ENCODE results near the gene MGAT5B.

Gene MGAT5B

DNA sequence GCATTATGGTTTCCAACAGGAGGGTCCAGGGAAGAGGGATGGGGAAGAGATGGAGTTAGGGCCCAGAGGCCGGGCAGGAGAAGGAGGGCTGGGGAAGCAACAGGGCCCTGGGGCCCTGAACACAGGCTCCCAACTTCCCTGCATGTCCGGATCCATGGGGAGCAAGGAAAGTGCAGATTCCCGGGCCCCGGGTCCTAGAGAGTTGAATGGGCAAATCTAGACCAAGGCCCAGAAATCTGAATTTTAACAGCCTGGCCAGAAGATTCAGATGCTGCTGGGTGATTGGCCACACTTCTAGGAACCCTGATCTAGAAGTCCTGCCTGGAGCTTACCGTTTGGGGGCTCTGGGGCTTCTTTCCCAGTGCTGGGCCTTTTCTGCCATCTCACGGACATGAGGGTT, 13.2 kb downstream of the MGAT5B start:
- DNase-seq, result no peak

DNA sequence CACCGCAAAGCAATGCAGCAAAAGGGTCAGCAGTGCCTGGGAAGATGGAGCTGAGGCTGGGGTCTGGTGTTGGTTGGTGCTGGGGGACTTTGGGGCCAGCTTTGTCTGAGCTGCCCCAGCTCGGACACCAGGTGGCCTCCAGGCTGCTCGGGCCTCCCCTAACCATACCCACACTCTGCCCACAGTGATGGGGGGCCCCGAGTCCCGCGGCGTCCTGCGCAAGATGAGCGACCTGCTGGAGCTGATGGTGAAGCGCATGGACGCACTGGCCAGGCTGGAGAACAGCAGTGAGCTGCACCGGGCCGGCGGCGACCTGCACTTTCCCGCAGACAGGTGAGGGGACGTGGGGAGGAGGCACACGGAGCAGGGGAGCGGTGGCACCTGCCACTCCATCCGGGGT, 13.8 kb downstream of the MGAT5B start:
- DNase-seq, result no peak

DNA sequence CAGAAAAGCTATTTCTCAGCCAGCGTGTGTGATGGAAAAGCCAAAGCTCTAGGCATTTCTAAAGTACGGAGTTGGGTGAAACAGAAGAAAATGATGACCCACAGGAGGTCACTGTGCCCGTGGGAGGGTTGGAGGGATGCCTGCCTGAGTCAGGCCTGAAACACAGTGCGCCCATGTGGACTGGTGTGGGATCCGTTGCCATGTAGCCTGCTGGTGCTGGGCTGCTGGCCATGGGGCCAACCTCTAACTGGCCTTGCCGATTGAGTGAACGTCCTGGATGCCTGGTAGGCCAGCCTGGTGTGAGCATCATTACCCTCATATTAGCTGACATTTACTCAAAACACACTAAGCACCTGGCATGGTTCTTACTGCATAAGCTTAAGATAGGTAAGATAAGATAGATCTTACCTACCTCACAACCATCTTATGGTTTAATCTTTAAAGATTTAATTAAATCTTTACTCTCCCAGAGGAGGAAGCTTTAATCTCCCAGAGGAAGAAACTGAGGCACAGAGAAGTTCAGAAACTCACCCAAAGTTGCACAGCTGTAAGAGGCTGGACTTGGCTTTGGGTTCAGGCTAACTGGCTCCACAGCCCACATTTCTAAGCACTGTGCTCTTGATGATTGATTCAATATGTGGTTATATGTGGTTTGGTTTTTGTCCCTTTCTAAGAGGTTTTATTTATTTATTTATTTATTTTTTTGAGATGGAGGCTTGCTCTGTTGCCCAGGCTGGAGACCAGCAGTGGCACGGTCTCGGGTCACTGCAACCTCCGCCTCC, 15.7 kb downstream of the MGAT5B start:
- DNase-seq, result no peak

DNA sequence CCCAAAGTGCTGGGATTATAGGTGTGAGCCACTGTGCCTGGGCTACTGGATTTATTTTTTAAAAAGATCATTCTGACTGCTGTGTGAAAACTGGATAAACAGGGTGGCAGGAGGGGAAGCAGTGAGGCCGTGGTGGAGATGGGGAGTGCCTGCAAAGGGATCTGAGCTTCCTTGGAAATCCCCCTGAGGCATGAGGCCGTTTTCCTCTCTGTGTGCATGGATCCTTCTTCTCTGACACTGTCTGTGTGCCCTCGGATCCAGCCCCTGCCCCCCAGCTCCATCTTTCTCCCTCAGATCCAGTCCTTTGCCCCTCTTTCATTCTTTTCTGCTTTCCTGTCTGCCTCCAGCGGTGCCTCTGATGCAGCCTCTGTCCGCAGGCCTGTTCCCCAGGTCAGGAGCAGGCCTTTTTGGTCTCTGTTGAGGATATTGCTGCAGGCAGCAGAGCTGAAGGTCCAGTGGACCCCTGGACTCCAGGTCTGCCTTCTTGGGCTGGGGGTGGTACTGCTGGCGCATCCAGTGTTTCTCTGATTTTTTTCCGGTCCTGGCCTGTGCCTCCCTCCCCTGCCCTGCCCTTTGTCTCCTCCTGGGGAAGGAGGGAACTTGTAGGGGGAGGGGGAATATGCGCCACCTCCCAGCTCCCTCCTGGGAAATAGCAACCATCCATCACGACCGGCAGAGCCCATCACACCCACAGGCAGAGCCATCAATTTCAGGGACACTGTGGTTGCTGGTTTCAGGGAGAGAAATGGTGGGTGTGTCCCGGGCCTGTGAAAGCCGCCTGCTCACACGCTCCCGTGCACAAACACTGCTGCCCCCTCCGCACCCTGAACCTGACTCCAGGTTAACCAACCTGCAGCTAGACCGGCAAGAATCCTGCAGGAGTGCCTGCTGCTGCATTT, 17.0 kb downstream of the MGAT5B start:
- no peak for DNase-seq

DNA sequence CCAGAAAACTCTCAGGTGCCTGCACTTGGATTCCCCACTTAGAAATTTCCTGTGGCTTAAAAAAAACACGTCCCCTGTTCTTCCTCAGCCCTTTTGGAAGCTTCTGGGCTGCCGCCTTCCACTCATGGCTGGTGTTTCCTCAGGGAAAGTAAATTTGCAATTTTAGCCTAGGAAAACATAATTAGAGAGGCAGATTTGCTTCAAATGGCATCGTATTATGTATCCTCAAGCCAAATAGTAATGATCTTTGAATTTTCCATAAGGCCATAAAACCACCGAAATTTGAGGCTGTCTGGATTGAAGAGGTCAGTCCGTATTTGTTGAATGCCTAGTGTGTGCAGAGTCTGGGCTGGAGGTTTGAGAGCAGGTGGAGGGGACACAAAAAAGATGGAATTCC, 17.7 kb downstream of the MGAT5B start:
- DNase-seq, result no peak

DNA sequence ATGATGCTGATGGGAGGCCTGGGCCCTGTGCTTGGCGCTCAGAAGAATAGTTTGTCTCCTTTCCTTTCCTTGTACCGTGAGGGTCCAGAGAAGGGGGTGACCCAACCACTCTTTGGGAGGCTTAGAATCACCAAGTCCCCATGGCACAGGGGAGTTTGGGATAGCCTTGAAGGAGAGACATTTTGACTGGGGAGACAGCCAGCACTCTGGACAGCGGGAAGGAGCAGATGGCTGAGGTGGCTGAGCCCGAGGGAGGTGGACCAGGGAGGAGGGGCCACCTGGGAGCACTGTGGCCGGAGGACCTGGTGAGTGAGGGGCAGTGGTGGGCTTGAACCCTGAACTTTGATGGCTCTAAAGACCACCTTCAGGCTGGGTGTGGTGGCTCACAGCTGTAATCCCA, 18.2 kb downstream of the MGAT5B start:
- no peak for DNase-seq

DNA sequence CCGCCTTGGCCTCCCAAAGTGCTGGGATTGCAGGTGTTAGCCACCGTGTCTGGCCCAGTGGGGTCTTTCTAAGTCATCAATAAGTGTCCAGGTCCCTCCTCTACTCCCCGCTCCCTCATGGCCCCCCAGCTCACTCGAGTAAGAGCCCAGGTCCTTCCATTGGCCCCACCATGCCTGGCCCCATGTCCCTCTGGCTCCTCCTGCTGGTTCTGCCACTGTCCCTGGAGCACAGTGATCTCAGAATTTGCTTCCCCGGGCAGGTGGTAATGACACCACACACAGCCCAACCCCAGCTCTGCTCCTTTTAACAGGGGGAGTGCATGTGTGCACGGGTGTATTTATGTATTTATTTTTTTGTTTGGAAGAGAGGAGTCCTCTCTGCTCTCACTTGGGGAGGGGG, 19.6 kb downstream of the MGAT5B start:
- no peak for DNase-seq

DNA sequence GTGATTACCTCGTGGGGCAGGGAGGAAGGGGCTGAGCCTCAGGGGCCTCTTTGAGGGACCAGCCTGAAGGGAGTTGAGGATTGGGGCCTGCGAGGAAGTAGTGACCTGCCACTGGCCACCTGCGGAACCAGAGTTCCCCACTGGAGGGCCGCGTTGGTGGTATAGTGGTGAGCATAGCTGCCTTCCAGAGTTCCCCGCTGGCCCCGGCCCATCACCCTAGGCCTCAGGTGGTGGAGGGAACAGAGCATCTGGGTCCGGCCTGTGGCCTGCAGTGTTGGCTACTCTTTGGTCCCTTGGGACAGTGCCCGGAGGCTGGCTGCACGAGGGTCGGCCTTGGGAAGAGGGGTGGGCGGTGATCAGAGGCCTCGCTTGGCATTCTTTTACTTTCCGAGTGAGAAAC, 20.5 kb downstream of the MGAT5B start:
- no peak for DNase-seq

DNA sequence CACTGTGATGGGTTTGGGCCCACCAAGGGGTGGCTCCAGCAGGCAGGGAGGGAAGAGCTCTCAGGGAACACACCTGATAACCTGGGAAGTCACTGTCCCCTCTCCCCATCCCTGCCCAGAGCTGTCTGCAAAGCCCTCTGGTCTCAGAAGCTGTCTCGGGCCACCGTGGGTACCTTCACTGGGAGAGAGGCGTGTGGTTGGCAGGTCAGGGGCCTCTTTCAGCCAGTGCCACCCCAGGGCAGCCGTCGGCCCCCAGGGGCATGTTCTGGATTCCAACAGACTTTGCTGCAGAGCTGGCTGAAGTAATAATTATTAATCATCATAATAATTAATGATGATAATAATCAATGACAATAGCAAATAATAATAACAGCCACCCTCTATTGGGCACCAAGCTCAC, 21.1 kb downstream of the MGAT5B start:
- DNase-seq, result no peak

DNA sequence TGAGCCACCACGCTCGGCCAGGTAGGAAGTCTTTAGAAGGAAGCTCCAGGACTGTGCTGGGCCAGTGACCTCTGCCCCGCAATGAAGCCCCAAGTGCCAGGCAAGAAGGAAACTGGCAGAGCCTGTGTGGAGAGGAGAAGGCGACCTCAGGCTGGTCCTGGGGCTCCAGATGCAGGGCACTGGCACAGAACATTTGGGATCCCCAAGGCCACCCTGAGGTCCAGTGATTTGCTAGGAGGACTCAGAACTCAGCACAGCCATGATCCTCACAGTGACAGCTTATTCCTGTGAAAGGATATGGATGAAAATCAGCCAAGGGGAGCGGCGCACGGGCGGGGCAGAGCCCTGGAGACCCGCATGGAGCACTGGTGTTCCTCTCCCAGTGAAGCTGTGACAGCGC, 24.1 kb downstream of the MGAT5B start:
- no peak for DNase-seq

DNA sequence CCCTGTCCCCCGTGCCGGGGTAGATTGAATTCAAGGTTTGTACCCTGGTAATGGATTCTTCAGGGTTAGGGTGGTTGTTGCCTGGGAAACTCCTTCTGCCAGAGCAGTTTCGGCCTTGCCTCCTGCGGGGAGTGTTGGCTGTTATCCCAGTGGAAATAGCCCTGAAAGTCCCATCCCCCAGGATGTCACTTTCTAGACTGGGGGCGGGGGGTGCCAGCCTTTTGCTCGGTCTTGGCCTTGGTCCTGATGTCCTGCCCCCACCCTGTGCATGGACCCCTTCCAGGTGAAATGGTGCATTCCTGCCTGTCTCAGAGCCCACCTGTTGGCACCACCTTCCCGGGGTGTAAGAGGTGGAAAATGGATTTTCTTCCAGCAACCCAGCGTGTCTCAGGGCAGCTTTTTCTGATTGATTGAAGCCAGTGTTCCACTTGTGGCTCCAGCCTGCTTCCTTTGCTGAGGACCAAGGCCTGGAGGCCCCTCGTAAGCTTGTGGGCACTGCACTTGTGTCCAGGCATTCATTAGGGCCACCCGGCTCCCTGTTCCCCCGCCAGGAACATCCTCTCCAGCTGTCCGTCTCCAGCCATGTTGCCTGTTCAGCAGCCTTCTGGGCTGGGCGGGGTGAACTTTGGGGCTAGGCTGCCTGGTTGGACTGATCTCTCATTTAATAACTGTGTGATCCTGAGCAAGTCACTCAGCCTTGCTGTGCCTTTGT, 25.6 kb downstream of the MGAT5B start:
- no peak for DNase-seq

DNA sequence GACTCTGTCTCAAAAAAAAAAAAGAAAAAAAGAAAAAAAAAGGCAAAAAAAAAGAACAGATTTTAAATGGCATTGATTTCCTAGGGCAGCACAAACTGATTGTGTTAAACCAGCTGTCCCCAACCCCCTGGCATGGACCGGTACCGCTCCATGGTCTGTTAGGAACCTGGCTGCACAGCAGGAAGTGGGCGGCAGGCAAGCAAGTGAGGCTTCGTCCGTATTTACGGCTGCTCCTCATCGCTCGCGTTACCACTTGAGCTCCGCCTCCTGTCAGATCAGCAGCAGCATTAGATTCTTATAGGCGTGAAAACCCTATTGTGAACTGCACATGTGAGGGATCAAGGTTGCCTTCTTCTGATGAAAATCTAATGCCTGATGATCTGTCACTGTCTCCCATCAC, 26.6 kb downstream of the MGAT5B start:
- DNase-seq, result no peak

DNA sequence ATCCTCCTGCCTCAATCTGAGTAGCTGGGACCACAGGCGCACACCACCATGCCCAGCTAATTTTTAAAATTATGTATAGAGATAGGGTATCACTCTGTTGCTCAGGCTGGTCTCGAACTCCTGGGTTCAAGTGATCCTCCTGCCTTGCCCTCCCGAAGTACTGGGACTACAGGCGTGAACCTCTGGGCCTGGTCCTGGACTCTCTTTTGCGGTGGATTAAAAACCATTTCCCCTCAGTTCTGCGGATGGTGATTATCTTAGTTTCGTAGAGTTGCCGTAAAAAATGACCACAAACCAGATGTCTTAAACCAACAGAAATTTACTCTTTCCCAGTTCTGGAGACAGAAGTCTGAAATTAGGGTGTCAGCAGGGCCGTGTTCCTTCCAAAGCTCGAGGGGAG, 28.8 kb downstream of the MGAT5B start:
- no peak for DNase-seq

DNA sequence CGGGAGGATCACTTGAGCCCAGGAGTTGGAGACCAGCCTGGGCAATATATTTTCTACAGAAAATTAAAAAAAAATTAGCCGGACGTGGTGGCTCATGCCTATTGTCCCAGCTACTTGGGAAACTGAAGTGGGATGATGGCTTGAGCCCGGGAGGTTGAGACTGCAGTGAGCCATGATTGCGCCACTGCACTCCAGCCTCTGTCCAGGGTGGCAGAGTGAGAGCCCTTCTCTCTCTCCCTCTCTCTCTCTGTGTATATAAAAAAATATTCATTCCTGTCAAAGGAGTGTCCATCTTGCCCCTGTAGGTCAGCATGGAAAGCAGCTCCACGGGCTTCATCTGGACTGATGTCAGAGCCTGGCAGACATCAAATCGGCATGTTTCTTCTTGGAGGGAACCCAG, 31.2 kb downstream of the MGAT5B start:
- DNase-seq, result no peak

DNA sequence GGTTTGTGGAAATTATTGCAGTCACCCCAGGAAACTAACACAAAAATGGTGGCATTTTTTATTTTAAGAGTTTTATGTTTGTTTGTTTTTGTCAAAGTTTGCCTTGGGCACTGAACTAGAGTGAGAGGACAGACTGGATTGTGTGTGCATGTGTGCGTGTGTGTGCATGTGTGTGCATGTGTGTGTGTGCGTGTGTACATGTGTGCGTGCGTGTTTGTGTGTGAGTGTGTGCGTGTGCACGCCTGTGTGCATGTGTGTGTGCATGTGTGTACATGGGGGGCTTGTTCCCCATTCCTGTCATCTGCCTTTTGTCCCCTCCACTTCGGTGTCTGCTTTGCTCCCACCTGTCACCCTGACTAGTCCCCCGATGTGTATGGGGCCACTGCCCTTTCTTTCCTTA, 32.5 kb downstream of the MGAT5B start:
- DNase-seq, result no peak

DNA sequence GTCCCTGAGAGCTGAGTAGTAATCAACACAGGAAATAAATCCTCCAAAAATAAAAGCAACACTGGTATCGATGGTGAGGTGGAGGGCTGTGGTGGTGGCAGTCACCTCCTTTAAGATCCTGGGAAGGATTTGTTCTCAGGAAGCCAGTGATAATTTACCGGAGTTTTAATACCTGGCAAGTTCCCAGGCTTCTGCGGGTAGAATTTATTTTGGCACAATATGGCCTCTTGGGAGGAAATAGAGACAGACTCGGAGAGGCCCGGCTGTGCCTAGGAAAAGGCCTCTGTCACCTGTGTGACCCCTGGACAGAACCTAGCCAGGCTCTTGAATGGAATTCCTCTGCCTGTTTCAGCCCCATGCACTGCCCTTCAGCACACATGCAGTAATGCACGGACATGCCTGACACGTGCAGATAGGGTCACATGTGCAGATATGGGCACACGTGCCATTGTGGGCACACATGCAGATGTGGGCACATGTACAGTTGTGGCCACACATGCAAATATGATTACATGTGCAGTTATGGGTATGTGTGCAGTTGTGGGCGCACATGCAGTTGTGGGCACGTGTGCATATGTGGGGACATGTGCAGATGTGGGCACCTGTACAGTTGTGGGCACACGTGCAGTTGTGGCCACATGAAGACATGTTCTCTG, 33.5 kb downstream of the MGAT5B start:
- no peak for DNase-seq

DNA sequence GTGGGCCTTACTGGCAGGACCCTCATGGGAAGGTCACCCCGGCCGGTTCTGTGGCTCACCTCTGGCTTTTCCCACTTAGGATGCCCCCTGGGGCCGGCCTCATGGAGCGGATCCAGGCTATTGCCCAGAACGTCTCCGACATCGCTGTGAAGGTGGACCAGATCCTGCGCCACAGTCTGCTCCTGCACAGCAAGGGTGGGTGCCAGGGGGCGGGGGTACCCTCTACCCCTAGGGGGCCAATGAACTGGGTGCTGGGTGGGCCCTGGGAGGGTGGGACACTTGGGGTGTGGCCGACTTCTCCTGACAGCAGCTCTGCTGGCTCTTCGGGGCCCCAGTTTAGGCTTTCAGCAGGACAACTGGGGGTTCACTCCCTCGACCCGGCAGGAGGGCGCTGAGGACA, 34.3 kb downstream of the MGAT5B start:
- no peak for DNase-seq

DNA sequence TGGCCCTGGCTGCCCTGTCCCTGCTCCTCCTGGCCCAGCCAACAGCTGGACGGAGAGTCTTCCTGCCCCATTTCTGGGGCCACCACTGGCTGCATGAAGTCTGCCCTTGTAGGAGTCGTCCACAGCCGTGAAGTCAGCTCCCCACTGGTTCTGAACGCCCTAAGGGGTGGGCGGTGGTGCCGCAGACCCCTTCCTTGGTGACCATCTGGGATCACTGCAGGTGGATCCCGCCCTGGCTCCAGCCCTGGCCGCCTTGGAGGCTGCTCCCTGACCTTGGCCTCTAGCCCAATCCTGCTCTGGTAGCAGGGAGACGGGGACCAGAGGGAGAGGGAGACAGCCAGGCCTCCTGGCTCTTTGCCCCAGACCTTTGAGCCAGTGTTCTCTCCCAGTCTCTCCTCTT, 35.4 kb downstream of the MGAT5B start:
- DNase-seq, result no peak

DNA sequence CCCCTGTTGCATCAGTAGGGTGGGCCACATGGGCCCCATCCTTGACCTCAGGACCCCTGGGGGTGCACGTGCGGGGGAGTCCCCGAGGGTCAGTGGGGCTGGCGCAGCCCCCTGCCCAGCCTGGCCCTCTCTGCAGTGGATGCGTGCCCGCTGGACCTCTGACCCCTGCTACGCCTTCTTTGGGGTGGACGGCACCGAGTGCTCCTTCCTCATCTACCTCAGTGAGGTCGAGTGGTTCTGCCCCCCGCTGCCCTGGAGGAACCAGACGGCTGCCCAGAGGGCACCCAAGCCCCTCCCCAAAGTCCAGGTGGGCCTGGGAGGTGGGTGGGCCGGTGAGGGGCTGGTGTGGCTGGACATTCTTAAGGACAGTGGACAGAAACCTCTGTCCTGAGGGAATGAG, 35.9 kb downstream of the MGAT5B start:
- no peak for DNase-seq

DNA sequence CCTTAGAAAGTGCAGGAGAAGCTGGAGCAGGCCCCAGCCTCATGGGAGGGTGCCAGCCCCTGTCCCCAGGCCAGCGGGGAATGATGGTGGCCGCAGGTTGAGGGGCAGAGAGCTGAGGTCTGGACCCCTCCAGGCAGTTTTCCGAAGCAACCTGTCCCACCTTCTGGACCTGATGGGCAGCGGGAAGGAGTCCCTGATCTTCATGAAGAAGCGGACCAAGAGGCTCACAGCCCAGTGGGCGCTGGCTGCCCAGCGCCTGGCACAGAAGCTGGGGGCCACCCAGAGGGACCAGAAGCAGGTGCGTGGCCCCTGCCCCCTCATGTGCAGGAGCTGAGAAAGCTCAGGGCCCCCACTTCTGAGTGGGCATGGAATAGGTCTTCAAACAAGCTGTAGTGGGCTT, 36.8 kb downstream of the MGAT5B start:
- DNase-seq, result no peak

DNA sequence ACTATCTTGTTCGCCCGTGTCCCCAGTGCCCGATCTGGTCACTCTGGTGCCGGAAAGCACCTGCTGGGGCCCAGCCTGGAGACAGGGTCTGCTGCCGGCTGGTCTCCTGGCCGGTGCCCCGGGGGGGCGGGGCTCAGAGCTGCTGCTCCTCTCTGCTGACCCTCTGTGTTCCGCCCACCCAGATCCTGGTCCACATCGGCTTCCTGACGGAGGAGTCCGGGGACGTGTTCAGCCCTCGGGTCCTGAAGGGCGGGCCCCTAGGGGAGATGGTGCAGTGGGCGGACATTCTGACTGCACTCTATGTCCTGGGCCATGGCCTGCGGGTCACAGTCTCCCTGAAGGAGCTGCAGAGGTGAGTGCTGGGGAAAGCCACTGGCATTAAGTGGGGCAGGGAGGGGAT, 37.6 kb downstream of the MGAT5B start:
- DNase-seq, result no peak

DNA sequence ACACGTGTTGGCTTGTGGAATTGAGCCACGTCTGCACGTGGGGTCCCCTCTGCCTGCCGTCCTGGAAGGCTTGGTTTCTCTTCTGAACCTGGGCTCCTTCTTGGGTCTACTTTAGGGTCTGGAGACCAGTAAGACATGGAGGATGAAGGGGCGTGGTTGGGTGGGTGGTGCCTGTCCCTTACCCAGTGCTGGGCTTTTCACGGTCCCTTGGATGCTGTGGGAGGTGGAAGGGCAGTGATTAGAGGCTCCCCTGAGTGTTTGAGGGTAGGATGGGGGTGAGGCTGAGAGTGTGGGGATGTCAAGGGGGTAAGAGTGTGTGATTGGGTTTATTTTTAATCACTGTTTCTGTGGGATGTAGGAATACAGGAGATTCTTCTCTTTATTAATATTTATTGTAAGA, 38.3 kb downstream of the MGAT5B start:
- no peak for DNase-seq

DNA sequence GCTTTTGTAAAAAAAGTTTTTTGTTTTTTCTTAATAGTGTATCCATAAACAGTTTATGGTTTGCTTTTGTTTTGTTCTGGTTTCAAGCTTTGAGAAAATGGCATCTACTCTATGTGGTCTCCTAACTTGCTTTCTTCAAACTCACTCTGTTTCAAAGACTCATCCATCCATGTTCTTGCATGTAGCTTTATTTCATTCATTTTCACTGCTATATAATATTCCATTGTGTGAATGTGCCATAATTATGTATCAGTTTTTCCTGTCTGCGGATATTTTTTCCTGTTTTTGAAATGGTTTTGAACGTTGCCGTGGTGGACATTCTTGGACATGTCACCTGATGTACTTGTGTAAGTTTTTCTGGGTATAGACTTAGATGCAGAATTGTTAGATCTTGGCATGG, 39.1 kb downstream of the MGAT5B start:
- no peak for DNase-seq
